SH-SY5Y (cell line): ENCODE results near the gene PLA1A.

Source experiments
- GATA2 ChIP-seq: IDR thresholded peaks from 2 replicates; pipeline ENCODE4 v1.6.1; 2011; ENCODE audit warnings: mild to moderate bottlenecking, low read depth, low read length
- GATA3 ChIP-seq: IDR thresholded peaks from 2 replicates; pipeline ENCODE4 v1.6.1; 2011; ENCODE audit warnings: low read depth, mild to moderate bottlenecking, low read length, moderate library complexity

DNA sequence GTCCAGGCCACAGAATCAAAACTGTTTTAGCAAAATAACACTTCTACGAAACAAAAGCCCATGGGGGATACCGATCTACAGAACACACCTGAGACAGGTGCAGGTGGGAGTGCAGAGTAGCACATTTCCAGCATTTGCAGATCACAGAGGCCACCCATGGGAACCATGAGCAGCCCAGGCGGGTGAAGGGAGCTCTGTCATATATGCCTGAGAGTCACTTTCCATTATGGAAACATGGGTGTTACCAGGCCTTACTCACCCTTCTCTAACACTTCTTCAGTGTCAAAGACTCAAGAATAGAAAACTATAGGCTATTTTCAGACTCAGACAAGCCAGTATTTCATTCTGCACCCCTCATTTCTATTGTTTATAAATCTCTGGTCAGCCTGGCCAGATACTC lies 3.5 kb downstream of the PLA1A start:
- TF ChIP-seq GATA2 (no peak), GATA3 (no peak)
